Tongue (tissue), 2 donors: ENCODE measurements around the gene EP400. TPM values are rescaled to one million over a fixed set of nuclear protein-coding genes. Genes with fewer than 3 reads are reported as not detected.
"Not testable (repeated sequence)": the region's sequence is repeated elsewhere in the genome, so short reads cannot be mapped to it uniquely, and the experiment has no call there.

Source experiments
- DNase-seq: peaks from one replicate; pipeline ENCODE4 v3.0.0-alpha.2; 2015
- total RNA-seq: library from RNA; depleted of rRNA; stranded (reverse); fragments of >200 nt; gene quantifications from one replicate; pipeline ENCODE4 v1.2.3, GENCODE V29; 2014

EP400 gene
- total RNA-seq, 1 donor from 2014 or later: 20.3 TPM

DNA sequence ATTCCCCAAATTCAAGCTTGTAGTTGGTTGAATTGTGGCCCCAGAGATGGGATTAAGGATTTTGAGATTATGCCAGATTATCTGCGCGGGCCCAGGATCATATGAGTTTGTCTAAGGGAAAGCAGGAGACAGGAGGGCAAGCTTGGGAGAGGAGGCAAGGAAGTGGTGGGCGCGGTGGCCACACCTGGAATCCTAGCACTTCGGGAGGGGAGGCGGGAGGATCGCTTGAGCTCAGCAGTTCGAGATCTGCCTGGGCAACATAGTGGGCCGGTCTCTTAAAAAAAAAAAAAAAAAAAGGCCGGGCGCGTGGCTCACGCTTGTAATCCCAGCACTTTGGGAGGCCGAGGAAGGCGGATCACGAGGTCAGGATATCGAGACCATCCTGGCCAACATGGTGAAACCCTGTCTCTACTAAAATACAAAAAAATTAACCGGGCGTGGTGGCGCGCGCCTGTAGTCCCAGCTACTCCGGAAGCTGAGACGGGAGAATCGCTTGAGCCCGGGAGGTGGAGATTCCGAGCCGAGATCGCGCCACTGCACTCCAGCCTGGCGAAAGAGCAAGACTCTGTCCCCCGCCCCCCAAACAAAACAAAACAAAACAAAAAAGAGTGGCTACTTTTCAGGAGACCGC is 21.5 kb upstream of the EP400 start:
- no peak for DNase-seq

DNA sequence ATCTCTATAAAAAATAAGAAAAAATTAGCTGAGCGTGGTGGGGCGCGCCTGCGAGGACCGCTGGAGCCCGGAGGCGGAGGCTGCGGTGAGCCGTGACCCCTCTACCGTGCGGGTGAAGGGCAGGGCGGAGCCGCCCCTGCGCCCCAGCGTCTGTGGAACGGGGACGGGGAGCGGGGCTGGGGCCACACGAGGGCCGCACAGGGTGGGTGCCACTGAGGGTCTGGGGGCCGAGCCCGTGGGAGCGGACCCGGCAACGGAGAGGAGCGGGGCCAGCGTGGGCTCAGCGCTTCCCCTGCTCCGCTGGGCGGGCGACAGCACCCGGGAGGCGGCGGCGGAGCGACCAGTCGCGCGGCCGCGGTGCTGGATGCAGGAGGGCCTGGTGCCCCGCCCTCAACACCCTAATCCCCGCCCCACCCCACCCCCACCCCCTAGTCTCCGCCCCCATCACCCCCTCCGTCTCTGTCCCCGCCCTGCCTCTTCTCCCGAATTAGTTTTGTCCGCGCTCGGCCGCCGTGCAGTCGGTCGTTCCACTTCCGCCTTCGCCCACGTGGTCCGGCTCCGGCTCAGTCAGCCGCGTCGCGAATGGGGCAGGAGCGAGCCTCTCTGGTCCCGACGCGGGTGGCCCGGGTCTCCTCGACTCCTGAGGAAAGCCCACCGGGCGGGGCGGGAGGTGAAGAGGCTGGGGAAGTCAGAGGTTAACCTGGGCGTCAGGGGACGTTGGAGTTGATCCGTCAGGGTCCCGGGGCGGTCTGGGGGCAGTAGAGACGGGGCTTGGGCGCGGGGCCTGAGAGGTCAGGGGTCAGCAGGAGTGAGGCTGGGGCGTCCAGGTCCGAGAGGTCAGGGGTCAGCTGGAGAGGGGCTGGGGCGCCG is 20.8 kb upstream of the EP400 start, which contains the start of gene PUS1:
TSS of gene PUS1 (plus strand) at position 566 of the 870 bp plus-strand sequence. CDS start 447 bp downstream, outside the sequence.
- peak; percentile 98 for DNase-seq

GRCh38 chr12:131929581-131930456 is 19.9 kb upstream of the EP400 start:
- DNase-seq: no peak

GRCh38 chr12:131930510-131930909 is 19.2 kb upstream of the EP400 start:
- DNase-seq: no peak

DNA sequence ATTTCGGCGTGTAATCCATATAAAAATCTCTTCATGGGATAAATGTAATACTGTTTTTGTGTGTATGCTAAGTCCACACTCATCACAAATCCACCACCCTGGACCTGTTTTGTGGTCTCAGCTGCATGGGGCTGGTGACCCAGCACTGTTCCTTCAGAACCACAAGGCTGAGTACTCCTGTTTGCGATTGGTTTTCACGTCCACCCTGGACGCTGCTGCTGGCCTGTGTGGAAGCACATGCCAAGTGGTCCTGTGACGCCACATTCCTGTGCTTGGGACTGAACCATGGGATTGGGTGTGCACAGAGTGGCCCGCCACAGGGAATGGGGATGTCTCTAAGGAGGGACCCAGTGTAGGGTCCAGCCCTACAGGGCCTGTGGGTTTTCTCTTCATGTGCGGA is 16.4 kb upstream of the EP400 start:
- no peak for DNase-seq

DNA sequence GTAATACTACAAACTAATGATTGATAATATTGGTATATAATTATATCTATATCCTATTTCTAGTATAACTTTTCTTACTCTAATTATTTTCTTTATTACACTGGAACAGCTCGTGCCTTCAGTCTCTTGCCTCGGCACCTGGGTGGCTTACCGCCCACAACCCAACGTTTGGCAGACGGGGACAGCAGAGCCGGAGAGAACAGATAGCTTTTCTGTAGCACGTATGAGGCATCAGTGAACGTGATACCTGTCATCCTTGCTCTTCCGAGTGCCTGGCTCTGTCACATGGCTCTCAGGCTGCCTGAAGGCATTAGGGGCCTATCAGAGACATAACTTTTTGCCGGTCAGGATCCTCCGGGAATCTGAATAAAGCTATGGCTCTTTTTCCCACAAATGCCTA is 15.2 kb upstream of the EP400 start:
- DNase-seq: no peak

- no peak for DNase-seq
These were observed 11.7 kb upstream of the EP400 start for GRCh38 chr12:131938082-131938481.

DNA sequence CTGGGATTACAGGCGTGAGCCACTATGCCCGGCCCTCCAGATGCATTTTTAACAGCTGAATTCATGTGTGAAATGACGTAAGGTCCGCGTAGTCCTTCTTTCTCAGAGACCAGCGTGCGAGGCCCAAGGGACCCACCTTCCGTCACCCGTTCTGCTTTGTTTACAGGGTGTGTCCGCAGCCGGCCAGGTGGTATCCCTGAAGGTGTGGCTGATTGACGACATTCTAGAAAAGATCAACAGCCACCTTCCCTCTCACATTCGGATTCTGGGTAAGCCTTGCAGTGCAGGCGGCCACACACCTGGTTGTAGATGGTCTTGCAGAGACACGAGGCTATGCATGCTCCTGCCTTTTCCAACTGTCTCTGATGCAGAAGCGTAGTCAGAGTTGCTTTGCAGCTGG is 10.7 kb upstream of the EP400 start:
- peak; percentile 35 for DNase-seq

DNA sequence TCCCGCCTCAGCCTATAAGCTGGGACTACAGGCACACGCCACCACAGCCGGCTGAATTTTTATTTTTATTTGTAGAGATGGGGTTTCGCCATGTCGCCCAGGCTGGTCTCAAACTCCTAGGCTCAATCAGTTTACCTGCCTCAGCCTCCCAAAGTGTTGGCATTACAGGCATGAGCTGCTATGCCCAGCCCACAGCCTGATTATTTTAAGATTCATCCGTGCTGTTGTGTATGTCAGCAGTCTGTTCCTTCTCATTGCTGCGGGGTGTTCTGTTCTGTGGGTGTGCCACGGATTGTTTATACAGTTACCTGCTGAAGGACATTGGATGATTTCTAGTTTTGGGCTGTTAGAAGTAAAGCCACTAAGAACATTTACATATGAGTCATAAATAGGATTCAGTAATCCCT is 9.6 kb upstream of the EP400 start:
- no peak for DNase-seq

- DNase-seq: no peak
These were observed 8.4 kb upstream of the EP400 start for GRCh38 chr12:131941116-131941986.

GRCh38 chr12:131941987-131942341 is 7.8 kb upstream of the EP400 start:
- DNase-seq: no peak

DNA sequence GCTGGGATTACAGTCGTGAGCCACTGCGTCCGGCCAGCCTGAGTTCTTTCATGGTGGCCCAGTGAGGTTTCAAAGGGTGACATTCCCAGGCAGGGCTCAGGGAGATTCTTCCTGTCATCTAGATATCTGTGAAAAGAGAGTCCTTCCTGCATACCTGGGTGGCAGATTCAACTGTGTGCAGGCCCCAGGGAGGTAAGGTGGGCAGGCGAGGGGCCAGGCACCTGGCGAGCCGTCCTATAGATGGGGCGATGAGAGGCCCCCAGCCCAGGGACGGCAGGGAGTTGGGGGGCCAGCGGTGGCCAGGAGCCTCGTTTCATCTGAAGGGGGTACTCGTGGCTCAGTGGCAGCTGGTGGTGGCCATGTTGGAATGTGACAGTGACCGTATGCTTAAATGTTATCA is 7.1 kb upstream of the EP400 start:
- no peak for DNase-seq

GRCh38 chr12:131943389-131943788 is 6.4 kb upstream of the EP400 start:
- no peak for DNase-seq

DNA sequence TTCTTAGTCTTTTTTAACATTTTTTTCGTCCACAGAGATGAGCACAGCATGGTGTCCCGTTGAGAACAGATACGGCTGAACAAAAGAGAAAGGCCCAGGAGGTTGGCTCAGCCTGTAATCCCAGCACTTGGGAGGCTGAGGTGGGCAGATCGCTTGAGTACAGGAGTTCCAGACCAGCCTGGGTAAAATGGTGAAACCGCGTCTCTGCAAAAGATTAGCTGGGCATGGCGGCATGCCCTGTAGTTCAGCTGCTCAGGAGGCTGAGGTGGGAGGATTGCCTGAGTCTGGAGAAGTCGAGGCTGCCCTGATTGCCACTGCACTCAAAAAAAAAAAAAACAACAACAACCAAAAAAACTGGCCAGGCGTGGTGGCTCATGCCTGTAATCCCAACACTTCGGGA is 5.9 kb upstream of the EP400 start:
- DNase-seq: no peak

GRCh38 chr12:131944601-131945251 is 5.0 kb upstream of the EP400 start:
- DNase-seq: no peak

DNA sequence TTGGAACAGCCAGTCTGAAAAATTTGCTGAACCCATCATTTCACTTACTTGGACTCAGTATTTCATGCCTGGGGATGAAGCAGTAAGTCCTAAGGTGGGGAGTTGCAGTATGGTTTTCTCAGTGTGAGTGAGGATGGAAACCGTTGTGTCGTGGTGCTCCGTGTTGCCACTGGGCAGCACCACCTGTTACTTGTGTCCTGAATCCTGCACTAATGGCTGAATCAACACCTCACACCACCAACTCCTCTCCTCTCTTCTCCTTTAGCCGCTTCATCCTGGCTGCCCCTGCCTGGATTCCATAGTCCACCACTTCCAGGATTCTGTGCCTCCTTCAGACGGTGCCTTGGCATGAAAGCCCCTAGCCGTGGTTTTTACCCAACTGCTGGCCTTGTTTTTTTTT is 3.0 kb upstream of the EP400 start:
- no peak for DNase-seq

GRCh38 chr12:131947482-131948027 is 2.2 kb upstream of the EP400 start:
- DNase-seq: no peak

GRCh38 chr12:131948166-131948712 is 1.5 kb upstream of the EP400 start:
- no peak for DNase-seq

GRCh38 chr12:131948713-131949430 is 870 bp upstream of the EP400 start:
- not testable (repeated sequence) for DNase-seq
